GM15510 (cell line): ENCODE measurements around the gene CKAP4.

Experiments used
- POLR2A ChIP-seq: IDR thresholded peaks from 3 replicates; pipeline ENCODE4 v1.6.1; 2011; ENCODE audit warnings: borderline replicate concordance; ENCODE audit not compliant: insufficient read length; ENCODE audit errors: extremely low read depth

Gene CKAP4

DNA sequence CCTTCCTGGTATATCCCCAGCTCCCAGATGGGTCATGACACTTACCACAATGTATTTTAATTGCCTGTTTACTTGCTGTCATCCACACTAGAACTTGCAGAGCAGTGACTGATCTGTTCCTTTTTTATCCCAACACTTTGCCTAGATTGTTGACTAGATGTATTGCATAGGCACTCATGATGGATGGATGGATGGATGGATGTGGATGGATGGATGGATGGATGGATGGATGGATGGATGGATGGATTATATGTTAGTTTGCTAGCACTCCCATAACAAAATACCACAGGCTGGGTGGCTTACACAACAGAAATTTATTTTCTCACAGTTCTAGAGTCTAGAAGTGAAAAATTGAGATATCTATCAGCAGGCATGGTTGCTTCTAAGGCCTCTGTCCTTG lies 8.7 kb upstream of the CKAP4 start:
- TF ChIP-seq POLR2A = no peak

DNA sequence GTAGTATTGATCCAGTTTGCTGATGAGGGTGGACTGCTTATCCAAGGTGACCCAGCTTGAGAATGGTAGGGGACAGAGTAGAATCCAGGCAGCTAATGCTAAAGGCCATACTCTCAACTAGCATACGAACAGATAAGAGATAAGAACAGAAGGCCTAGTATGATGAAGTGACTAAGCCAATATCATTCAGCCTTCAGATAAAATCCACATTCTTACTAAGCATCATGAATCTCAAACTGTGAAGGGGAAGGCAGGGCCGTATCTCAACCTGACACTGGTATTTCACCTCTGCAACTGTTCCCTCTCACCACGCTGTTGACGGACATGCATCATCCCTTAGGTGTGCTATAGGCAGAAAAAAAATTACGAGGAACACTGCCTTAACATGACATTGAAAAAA lies 8.1 kb upstream of the CKAP4 start:
- no peak for TF ChIP-seq POLR2A

DNA sequence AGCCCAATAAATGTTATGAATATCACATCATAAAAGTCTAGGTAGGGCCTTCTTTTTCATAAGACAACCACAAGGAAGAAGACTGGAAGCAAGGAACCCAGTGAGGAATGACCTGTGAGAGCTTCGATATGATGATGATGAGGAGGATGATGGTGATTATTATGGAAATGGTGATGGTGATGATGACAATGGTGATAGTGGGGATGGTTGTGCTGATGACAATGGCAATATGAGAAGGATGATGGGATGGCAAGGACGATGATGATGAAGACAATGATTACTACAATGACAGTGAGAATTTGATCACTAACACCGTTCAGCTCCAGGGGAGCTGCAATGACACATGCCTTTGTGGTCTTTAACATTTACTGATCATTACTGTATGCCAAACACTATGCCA lies 7.7 kb upstream of the CKAP4 start:
- no peak for TF ChIP-seq POLR2A

DNA sequence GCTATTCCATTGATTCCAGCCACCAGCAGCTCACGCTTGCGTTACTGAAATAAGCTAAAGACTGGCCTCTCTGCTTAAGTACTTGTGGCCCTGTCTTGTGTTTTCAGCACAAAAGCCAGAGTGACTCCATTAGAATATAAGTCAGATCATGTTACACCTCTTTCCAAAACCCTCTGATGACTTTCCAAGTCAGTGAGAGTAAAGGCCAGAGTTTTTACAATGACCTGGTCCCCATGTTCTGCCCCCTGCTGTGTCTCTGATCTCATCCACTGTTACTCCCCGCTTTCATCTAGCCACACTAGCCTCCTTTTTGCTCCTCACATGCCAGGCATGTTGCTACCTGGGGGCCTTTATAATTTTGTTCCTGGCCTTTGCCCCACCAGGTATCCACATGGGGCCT lies 6.9 kb upstream of the CKAP4 start:
- no peak for TF ChIP-seq POLR2A

DNA sequence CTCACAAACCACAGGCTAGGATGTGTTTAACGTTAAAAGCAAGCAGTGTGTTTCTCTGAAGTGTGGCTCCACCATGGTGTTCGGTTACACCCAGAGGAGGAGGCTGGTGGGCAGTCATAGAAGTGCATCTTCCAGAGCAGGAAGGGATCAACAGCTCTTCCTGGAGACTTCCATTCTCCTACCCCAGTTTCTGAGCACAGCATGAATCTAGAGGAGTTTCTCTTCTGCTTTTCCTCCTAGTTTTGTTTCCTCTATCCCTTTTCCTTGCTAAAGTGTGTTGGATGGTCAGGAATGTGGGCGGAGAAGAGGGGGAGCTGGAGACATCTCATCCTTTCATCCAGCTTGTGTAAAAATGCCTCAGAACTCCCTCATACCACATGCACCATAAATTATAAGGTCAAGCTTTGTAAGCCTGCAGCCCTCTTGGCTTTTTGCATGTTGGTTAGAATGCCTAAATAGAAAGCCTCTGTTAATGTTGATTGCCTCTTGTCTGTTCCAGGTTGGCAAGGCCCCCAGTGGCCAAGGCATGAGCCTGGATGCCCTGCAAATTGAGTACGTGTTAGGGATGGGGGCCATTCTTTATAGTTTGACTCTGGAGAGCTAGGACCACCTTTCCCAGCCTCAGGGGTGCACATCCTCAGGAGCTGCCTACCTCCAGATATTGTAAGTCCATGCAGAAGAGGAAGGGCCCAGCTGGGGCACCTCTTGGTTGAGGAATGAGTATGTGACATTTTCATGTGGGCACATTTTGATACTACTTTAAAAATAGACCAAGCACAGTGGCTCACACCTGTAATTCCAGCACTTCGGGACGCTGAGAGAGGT lies 4.0 kb upstream of the CKAP4 start:
- TF ChIP-seq POLR2A = no peak

DNA sequence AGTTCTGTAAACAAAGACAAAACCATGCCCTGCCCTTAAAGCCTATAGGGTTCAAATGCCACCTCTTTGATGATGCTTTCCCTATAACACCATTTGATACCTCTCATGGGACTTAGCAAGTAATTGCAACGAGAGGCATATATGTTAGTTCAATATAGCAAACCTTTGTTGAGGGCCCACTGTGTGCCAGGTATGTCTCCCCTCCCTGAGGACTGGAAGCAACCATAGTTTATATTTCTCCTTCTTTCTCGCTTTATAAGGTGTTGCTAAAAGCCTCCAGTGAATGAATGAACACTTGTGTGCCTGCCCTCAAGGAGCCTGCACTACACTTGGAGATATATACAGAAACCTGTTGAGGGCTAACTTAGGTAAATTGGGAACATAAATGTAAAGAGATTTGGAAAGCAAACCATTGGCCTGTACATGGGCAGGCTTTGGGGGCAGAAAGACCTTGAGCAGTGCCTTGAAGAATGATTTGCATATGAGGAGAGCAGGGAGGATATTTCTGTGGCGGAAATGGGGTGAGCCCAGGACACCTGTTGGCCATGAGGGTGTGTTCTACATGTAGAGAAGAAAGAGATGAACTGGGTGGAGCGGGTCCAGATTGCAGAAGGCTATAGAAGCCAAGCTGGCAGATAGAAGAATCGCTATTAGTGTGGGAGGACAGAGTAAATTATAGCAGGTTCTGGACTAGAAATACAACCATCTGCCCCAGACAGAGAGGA lies 1.8 kb upstream of the CKAP4 start:
- TF ChIP-seq POLR2A = no peak

DNA sequence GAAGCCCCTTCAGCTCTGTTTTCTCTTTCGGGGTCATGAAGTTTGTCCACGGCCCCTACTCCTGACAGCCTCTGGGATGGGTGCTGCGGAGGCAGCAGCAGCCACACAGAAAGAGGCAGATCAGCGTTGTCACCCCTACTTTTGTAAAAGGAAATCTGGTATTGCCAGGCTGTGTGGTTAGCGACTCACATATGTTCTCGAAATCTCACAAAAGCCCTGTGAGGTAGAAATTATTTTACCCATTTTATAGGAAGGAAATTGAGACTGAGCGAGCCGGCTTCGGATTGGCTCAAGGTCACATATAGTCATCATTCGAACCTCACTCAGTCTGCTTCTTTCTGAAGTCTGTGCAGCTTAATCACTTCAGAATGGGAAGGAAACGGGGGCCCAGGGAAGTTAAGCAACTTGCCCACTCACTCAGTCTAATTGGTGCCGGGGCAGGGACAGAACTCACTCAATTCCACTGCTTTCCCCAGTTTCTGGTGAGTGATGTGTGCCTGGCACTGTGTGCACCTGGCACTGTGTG lies 1.1 kb upstream of the CKAP4 start:
- no peak for TF ChIP-seq POLR2A

DNA sequence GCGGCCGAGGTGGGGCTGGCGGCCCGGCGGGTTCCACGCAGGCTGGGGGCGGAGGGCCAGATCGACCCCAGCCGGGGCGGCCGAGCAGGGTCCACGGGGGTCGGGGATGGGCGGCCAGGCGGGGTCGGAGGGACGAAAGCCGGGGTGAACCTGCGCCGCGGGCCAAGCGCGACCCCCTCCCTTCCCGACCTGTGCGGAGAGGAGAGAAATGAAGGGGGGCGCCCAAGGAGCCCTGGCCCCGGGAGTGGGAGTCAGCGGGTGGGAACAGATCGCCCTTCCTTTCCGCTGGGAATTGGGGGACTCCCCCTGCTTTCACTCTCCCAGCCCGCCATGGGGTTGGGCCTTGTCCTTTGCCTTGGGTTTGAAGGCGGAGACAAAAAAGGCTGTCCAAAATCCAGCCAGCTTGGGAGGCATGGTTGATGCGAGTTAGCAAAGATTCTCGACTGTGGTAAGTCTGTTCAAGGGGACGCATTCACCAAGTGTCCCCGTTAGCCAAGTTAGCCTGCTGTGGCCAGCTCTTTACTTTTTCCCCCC lies 559 bp upstream of the CKAP4 start:
- no peak for TF ChIP-seq POLR2A

DNA sequence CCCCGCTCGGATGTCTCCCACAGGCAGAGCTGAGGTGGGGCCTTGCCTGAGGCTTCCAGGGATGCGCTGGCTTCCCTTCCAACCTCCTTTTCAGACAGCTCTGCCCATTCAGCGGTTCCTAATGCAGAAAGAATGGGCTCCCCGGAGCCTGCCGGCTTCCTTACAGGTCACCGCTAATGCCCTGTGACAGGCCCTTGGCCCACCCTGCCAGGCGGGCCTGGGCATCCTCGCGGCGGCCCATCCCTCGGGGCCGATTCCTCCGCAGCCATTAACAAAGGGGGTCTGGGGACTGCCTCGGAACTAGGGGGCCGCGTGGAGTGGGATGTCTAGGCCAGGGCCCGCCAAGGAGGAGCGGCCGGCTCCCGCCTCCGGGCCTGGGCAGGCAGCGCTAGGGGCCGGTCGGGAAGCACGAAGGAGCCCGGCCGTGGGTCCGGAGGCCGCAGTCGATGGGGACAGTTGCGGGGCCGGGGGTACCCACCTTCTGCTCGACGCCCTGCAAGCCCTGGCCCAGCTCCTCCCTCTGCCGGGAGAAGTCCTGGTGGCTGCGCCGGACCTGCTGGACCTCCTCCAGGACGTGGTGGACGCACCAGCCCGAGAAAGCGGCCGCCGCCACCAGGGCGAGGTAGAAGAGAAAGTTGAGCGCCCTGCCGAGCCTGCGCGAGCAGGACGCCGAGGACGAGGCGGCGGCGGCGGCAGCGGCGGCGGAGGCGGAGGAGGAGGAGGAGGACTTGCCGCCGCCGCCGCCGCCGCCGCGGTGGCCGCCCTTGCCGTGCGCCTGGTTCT lies 738 bp downstream of the CKAP4 start:
- TF ChIP-seq POLR2A = no peak

DNA sequence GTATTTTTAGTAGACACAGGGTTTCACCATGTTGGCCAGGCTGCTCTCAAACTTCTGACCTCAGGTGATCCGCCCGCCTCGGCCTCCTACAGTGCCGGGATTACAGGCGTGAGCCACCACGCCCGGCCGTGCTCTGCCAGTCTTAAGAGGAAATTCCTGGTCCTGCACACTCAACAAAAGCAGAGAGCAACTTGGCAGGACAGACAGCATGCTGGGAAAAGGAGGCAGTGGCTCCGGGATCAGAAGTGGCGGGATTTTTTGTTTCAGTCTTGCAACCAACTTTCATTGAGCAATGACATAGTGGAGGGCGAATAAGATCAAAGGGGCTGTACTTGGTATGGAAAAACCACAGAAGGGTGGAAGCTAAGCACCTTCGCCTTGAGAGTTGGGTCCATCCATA lies 2.1 kb downstream of the CKAP4 start:
- no peak for TF ChIP-seq POLR2A

DNA sequence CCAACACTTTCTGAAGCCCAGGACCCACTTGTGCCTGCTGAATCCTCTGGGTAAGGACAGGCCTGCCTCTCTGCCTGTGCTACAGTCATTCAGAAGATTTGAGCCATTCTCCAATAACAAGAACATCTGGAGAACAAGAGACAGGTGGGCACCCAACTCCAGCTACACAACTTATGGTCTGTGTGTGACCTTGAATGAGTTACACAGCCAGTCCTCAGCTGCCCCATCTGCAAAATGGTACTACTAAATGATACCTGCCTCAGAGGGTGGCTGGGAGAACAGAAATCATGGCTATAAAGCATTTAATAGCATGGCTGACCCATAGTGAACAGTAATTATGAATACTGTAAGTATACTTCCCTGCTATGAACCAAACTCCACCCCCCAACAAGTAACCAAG lies 4.2 kb downstream of the CKAP4 start:
- TF ChIP-seq POLR2A = no peak

DNA sequence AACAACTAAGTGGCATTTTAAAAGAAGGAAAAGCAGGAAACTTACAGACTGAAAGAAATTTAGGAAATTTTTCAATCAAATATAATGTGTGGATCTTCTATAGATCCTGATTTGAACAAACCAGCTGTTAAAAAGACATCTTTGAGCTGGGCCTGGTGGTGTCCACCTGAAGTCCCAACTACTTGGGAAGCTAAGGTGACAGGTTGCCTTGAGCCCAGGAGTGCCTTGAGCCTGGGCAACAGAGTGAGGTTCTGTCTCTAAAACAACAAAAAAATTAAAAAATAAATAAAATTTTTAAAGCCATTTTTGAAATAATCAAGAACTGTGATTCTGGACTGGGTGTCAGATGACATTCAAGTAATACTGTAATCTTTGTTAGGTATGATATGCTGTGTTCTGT lies 7.0 kb downstream of the CKAP4 start:
- no peak for TF ChIP-seq POLR2A

DNA sequence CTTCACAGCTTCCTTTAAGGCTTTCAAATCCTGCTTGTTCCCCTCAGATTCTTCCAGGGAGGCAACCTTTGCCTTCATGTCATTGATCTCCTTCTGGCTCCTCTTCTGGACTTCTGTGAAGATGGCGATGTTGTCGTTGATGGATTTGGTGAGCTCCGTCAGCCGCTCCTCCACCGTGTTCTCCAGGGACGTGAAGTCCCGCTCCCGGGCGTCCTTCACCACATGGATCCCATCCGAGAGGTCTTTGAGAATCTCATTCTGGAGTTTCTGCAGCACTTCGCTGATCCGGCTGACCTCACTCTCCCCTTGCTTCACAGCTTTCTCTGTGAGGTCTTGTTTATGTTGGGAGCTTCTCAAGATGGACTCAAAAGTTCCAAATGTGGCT lies 7.9 kb downstream of the CKAP4 start:
- no peak for TF ChIP-seq POLR2A

DNA sequence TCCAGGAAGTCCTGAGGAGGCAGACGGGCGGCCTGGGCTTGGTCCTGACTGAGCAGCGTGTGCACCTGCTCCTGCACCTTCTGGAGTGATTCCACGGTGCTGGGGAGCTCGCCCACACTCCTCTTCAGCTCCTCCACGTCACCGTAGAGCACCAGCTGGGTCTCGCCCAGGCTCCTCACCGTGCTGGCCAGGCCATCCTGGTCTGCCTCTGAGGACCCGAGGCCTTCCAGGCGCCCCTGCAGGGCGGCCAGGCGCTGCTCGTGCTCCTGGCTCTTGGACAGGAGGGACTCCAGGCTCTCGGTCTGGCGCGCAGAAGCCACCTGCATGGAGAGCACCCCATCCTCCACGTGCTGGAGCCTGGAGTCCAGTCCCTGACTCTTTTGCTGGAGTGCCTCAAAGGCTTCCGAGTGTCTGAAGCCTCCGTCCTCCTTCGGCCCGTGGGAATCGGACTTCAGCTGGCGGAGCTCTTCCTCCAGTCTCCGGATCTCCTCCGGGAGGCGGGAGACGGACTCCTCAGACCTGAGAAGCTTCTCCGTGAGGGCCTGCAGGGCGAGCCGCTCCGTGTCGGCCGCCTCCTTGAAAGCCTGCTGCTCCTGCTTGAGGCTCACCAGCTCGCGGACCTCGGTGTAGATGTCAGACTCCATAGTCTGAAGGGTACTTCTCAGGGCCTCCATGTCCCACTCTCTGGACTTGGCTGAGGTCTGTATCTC lies 8.4 kb downstream of the CKAP4 start:
- no peak for TF ChIP-seq POLR2A
